HG02943 (cell line): ENCODE results near the gene CYTH2.

Experiments
- ATAC-seq: cut with Tn5 transposase; IDR thresholded peaks from one replicate; pipeline ENCODE4 v1.9.1; 2021; ENCODE audit warnings: mild to moderate bottlenecking, low read depth, moderate library complexity; ENCODE audit not compliant: unreplicated experiment

Gene CYTH2

DNA sequence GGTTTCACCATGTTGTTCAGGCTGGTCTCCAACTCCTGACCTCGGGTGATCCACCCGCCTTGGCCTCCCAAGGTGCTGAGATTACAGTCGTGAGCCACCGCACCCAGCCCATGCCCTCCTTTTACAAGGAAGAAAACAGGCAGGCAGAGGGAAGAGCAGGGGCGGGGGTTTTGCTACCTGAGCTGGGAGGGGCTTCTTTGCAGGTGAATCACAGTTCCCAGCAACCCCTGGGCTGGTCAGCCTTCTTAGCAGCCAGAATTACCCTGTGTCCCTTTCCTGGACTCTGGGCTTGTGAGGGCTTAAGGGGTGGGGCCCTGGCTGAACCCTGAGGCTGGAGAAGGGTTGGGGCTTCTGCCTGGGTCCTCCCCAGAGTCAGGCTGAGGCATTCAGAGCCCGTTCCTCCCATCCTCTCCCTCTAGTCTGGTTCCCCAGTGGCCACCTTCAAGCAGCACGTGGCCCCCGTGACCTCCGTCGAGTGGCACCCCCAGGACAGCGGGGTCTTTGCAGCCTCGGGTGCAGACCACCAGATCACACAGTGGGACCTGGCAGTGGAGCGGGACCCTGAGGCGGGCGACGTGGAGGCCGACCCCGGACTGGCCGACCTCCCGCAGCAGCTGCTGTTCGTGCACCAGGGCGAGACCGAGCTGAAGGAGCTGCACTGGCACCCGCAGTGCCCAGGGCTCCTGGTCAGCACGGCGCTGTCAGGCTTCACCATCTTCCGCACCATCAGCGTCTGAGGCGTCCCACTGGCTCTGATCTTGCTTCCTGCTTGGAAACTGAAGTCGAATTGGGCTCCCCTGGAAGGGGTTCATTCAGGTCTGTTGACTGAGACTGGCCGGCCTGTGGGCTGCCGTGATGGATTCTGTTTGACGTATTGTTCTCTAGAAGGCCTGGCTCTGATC, 16.6 kb upstream of the CYTH2 start:
- no peak for ATAC-seq

GRCh38 chr19:48454150-48454730, 14.9 kb upstream of the CYTH2 start:
- no peak for ATAC-seq

DNA sequence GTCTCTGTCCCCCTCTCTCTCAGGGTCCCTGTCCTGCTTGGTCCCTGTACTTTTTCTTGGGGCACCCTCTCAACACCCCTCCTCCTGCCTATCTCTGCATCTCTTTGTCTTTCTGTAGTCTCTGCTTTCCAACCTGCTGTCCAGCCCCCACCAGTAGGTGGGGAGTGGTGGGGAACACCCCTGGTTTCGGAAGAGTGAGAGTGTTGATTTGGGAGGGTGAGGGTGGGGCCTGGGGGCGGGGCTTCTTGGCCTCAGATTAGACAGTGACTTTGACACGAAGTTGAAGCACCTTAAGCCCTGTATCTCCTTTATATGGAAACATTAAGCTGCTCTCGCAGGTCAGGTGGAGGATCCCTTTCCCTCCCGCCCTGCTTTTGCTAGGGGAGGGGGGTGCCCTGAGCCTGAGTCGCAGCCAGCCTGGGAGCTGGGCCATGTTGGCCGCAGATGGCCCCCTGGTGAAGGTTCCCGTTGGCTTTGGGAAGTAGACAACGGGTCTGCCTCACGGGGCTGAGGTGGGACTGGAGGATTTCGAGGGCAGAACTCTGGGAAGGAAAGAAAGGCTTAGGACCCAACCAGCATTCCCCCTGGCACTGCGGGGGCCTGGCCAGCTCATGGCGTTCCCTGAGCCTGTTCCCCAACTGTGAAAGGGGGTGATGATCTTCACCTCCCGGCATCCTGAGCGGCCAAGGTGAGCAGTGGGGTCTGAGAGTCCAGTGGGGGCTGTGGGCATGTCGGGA, 13.8 kb upstream of the CYTH2 start, which contains the start of gene KCNJ14:
KCNJ14 (plus strand) TSS at position 404 of the 737 bp plus-strand sequence. CDS start 6,151 bp downstream, outside the sequence.
- ATAC-seq, result no peak

GRCh38 chr19:48455908-48456562, 13.1 kb upstream of the CYTH2 start:
- ATAC-seq, result no peak

GRCh38 chr19:48456864-48457263, 12.3 kb upstream of the CYTH2 start:
- ATAC-seq, result no peak

DNA sequence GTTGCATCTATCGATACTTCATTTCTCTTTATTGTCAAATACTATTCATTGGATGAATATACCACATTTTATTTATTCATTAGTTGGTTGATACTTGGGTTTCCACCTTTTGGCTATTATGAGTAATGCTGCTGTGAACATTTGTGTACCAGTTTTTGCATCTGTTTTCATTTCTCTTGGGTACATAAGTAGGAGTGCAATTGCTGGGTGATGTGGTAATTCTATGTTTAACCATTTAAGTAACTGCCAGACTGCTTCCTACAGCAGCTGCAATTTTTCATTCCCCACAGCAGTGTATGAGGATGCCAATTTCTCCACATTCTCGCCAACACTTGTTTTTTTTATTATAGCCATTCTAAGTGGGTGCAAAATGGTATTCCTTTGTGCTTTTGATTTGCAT, 11.2 kb upstream of the CYTH2 start:
- ATAC-seq, result no peak

DNA sequence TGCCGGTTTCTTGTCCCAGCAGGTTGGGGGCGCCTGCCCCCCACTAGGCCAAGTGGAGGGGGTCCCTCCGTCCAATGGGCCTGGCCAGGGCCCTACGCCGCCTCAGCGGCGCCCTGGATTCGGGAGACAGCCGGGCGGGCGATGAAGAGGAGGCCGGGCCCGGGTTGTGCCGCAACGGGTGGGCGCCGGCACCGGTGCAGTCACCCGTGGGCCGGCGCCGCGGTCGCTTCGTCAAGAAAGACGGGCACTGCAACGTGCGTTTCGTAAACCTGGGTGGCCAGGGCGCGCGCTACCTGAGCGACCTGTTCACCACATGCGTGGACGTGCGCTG, 7.6 kb upstream of the CYTH2 start:
- no peak for ATAC-seq

DNA sequence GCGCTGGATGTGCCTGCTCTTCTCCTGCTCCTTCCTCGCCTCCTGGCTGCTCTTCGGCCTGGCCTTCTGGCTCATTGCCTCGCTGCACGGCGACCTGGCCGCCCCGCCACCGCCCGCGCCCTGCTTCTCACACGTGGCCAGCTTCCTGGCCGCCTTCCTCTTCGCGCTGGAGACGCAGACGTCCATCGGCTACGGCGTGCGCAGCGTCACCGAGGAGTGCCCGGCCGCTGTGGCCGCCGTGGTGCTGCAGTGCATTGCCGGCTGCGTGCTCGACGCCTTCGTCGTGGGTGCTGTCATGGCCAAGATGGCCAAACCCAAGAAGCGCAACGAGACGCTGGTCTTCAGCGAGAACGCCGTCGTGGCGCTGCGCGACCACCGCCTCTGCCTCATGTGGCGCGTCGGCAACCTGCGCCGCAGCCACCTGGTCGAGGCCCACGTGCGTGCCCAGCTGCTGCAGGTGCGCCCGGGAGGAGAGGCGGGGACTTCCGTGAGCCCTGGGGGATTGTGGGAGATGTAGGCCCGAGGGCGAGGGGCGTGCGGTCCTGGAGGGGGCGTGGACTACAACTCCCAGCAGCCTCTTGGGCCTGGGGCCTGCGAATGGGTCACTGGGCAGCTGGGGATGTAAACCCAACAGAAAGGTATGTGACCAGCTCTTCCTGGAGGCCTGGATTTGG, 7.0 kb upstream of the CYTH2 start:
- ATAC-seq, result no peak

GRCh38 chr19:48465215-48465614, 4.0 kb upstream of the CYTH2 start:
- ATAC-seq, result no peak

DNA sequence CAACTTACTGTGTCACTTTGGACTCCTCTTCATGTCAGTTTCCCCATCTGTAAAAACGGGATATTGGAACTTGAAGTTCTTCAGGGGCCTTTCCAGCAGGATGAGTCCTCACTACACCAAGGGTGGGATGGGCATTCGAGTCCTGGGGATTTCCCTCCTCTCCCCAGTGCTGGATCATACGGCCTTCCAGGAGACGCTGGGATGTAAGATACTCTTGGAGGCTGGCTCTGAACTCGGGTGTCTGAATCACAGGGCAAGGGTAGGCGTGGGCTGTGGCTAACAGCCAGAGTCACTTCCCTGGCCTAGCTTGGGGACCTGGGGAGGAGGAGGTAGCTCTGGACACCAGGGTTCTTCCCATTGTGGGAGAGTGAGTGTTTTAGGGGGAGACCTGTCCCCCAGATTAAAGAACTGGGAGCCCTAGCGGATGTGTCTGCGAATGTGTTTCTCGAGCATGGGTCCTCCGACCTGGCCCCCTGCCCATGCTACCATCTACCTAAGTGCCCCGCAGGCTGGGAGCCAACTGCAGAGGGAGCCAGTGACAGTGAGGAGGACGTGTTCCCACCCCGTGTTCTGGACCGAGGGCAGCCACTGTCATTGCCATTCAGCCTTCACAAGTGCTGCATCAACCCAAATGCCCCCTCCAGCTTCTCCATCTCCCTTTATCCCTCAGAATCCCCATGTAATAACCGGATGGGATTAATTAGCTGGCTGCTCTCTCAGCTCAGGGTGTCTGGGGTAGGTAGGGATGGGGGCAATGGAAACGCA, 2.4 kb upstream of the CYTH2 start:
- ATAC-seq, result no peak

DNA sequence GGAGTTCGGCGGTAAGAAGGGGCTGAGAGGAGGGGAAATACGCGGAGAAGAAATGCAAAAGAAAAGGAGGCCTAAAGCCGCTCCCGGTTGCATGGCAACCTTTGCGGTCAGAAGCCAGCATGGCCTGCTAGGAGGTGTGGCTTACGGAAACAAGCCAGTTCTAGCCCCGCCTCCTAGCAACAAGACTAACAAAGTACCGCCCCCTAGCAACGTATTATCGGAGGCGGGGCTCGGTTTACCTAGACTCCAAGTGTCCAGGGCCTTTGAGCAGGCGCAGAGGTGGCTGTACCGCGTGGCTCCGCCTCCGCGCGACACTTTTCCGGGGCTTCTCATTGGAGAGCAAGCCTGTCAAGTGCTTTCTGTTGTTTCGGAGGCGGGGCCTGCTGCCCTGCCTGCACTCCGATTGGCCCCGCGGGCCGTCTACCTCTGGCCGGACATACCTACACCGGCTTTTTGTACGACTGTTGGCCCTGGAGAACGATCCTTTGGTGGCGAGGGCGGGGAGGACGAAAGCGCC, 339 bp upstream of the CYTH2 start:
- peak; percentile 93 for ATAC-seq

GRCh38 chr19:48469934-48470680, 938 bp downstream of the CYTH2 start:
- no peak for ATAC-seq

GRCh38 chr19:48470856-48471255, 1.7 kb downstream of the CYTH2 start:
- ATAC-seq, result no peak

DNA sequence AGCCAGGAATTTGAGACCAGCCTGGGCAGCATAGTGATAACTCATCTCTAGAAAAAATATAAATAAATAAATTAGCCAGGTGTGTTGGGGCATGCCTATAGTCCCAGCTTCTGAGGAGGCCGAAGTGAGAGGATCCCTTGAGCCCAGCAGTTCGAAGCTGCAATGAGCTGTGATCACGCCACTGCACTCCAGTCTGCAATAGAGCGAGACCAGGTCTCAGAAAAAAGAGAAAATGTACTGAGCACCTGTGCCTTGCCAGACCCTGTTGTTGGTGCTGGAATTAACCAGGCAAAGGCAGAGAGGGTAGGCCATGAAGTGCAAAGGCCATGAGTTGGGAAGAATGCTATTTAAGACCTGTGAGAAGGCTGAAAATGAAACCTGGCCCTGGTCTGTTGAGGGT, 2.7 kb downstream of the CYTH2 start:
- no peak for ATAC-seq

GRCh38 chr19:48473161-48473966, 4.2 kb downstream of the CYTH2 start:
- no peak for ATAC-seq

DNA sequence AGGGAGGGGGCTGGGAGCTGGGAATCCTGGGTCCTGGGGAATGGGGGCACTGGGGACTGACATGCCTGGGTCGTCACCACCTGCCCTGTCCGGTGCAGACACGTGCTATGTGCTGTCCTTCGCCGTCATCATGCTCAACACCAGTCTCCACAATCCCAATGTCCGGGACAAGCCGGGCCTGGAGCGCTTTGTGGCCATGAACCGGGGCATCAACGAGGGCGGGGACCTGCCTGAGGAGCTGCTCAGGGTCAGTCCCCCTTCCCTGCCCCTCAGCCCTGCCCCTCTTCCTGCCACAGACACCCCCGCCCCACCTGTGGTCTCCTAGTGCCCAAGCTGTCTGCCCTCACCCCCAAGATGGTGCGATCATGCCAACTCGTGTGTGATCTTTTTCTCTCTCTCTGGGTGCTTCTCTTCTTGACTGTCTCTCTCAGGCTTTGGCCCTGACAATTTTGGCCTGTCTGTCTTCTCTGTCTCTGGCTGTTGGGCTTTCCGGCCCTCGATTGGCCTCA, 5.0 kb downstream of the CYTH2 start:
- no peak for ATAC-seq

- ATAC-seq, result no peak
These were observed 6.3 kb downstream of the CYTH2 start for GRCh38 chr19:48475369-48476068.
